ENCODE data around the gene AFAP1.

Gene AFAP1

GRCh38 chr4:7767966-7768365 is 171.7 kb downstream of the AFAP1 start:
- TF ChIP-seq GATA3 (IDR thresholded peaks at IDR 0.05; ENCODE audit: low read depth, low read length) (no peak), GATA2 (IDR thresholded peaks at IDR 0.05; ENCODE audit: low read depth, low read length) (no peak)

- TF ChIP-seq GATA3 (IDR thresholded peaks at IDR 0.05; ENCODE audit: low read depth, low read length) (no peak), GATA2 (IDR thresholded peaks at IDR 0.05; ENCODE audit: low read depth, low read length) (no peak)
Measured at GRCh38 chr4:7767526-7767925, 172.1 kb downstream of the AFAP1 start.

- TF ChIP-seq GATA3 (IDR thresholded peaks at IDR 0.05; ENCODE audit: low read depth, low read length) = no peak
- TF ChIP-seq GATA2 (IDR thresholded peaks at IDR 0.05; ENCODE audit: low read depth, low read length) = no peak
Measured at GRCh38 chr4:7766661-7767345, 172.9 kb downstream of the AFAP1 start.

- TF ChIP-seq GATA2 (IDR thresholded peaks at IDR 0.05; ENCODE audit: low read depth, low read length) (no peak), GATA3 (IDR thresholded peaks at IDR 0.05; ENCODE audit: low read depth, low read length) (no peak)
Measured at GRCh38 chr4:7766086-7766485, 173.6 kb downstream of the AFAP1 start.

- TF ChIP-seq GATA3 (IDR thresholded peaks at IDR 0.05; ENCODE audit: low read depth, low read length) (no peak), GATA2 (IDR thresholded peaks at IDR 0.05; ENCODE audit: low read depth, low read length) (no peak)
Measured at GRCh38 chr4:7765666-7766065, 174.0 kb downstream of the AFAP1 start.

- TF ChIP-seq GATA3 (IDR thresholded peaks at IDR 0.05; ENCODE audit: low read depth, low read length) (no peak), GATA2 (IDR thresholded peaks at IDR 0.05; ENCODE audit: low read depth, low read length) (no peak)
Measured at GRCh38 chr4:7764466-7764865, 175.2 kb downstream of the AFAP1 start.

GRCh38 chr4:7763788-7764187 is 175.9 kb downstream of the AFAP1 start:
- no peak for TF ChIP-seq GATA2 (IDR thresholded peaks at IDR 0.05; ENCODE audit: low read depth, low read length)
- TF ChIP-seq GATA3 (IDR thresholded peaks at IDR 0.05; ENCODE audit: low read depth, low read length) = no peak

GRCh38 chr4:7763106-7763505 is 176.6 kb downstream of the AFAP1 start:
- TF ChIP-seq GATA2 (IDR thresholded peaks at IDR 0.05; ENCODE audit: low read depth, low read length) (no peak), GATA3 (IDR thresholded peaks at IDR 0.05; ENCODE audit: low read depth, low read length) (no peak)

GRCh38 chr4:7762376-7763030 is 177.2 kb downstream of the AFAP1 start:
- TF ChIP-seq GATA3 (IDR thresholded peaks at IDR 0.05; ENCODE audit: low read depth, low read length) = no peak
- TF ChIP-seq GATA2 (IDR thresholded peaks at IDR 0.05; ENCODE audit: low read depth, low read length) = no peak

GRCh38 chr4:7761720-7762119 is 177.9 kb downstream of the AFAP1 start:
- no peak for TF ChIP-seq GATA2 (IDR thresholded peaks at IDR 0.05; ENCODE audit: low read depth, low read length)
- TF ChIP-seq GATA3 (IDR thresholded peaks at IDR 0.05; ENCODE audit: low read depth, low read length) = no peak

GRCh38 chr4:7761312-7761711 is 178.3 kb downstream of the AFAP1 start:
- TF ChIP-seq GATA2 (IDR thresholded peaks at IDR 0.05; ENCODE audit: low read depth, low read length) (no peak), GATA3 (IDR thresholded peaks at IDR 0.05; ENCODE audit: low read depth, low read length) (no peak)

GRCh38 chr4:7760706-7761105 is 179.0 kb downstream of the AFAP1 start:
- no peak for TF ChIP-seq GATA2 (IDR thresholded peaks at IDR 0.05; ENCODE audit: low read depth, low read length)
- TF ChIP-seq GATA3 (IDR thresholded peaks at IDR 0.05; ENCODE audit: low read depth, low read length) = no peak

GRCh38 chr4:7760228-7760627 is 179.4 kb downstream of the AFAP1 start:
- no peak for TF ChIP-seq GATA2 (IDR thresholded peaks at IDR 0.05; ENCODE audit: low read depth, low read length)
- no peak for TF ChIP-seq GATA3 (IDR thresholded peaks at IDR 0.05; ENCODE audit: low read depth, low read length)

- TF ChIP-seq GATA2 (IDR thresholded peaks at IDR 0.05; ENCODE audit: low read depth, low read length) (no peak), GATA3 (IDR thresholded peaks at IDR 0.05; ENCODE audit: low read depth, low read length) (no peak)
Measured at GRCh38 chr4:7759635-7760034, 180.0 kb downstream of the AFAP1 start.

GRCh38 chr4:7759216-7759615 is 180.4 kb downstream of the AFAP1 start:
- TF ChIP-seq GATA2 (IDR thresholded peaks at IDR 0.05; ENCODE audit: low read depth, low read length) (no peak), GATA3 (IDR thresholded peaks at IDR 0.05; ENCODE audit: low read depth, low read length) (no peak)

Data from SH-SY5Y (cell line).